Esophagus muscularis mucosa (tissue), 4 donors: ENCODE data around the gene CNGA1. TPM values are rescaled to one million over a fixed set of nuclear protein-coding genes. Genes with fewer than 3 reads are reported as not detected.

Experiments
- DNase-seq: peaks from one replicate; pipeline ENCODE4 v3.0.0-alpha.2; 2017; ENCODE audit errors: extremely low spot score
- H3K27ac ChIP-seq, 4 donors: fragments of 200-600 bp; sonication (generic); replicated peaks in 1 of 4; 1 replicate in 3 of 4; 2 replicates in 1 of 4; pipeline ENCODE4 v1.5.1; 2016 to 2019; ENCODE audit warnings: mild to moderate bottlenecking in 1 of 4
- H3K27me3 ChIP-seq, 4 donors: fragments of 200-600 bp; sonication (generic); one replicate each; pipeline versions ENCODE4 v1.5.1 to v1.6.0; 2016 to 2019
- H3K36me3 ChIP-seq, 4 donors: fragments of 200-600 bp; sonication (generic); one replicate each; pipeline ENCODE4 v1.5.1; 2016 to 2019
- H3K4me1 ChIP-seq, 4 donors: fragments of 200-600 bp; sonication (generic); one replicate each; pipeline ENCODE4 v1.5.1; 2016 to 2019
- H3K4me3 ChIP-seq, 4 donors: fragments of 200-600 bp; sonication (generic); 1 replicate in 2 of 4; 2 replicates in 2 of 4; pipeline ENCODE4 v1.5.1; 2016 to 2019; ENCODE audit warnings: mild to moderate bottlenecking in 4 of 4, moderate library complexity in 1 of 4
- H3K9me3 ChIP-seq, 4 donors: fragments of 200-600 bp; sonication (generic); 1 replicate in 3 of 4; 2 replicates in 1 of 4; pipeline ENCODE4 v1.5.1; 2016 to 2019
- EP300 ChIP-seq: sonication (generic); formaldehyde crosslinking; IDR thresholded peaks from one replicate; pipeline ENCODE4 v1.6.1; 2017; ENCODE audit warnings: antibody characterized with exemption
- POLR2A ChIP-seq: fragments of 450-650 bp; IDR thresholded peaks from one replicate; pipeline ENCODE4 v1.6.1; 2017; ENCODE audit warnings: antibody characterized with exemption, moderate library complexity, mild to moderate bottlenecking, low read depth
- POLR2AphosphoS5 ChIP-seq, 2 donors: sonication (generic); formaldehyde crosslinking; IDR thresholded peaks; one replicate each; pipeline ENCODE4 v1.6.1; 2017; ENCODE audit warnings: antibody characterized with exemption in 2 of 2
- WGBS: methylation state at CpG from one replicate; pipeline ENCODE4 v1.1.5; 2018; 5-methylcytosine and 5-hydroxymethylcytosine counted together
- intact Hi-C: fragments of 100-400 bp; cut with DNase I; formaldehyde crosslinking; loops from one replicate; pipeline ENCODE4 v1.15.1; 2023
- total RNA-seq, 4 donors: library from RNA; depleted of rRNA; stranded (reverse); fragments of >200 nt; gene quantifications; one replicate each; pipeline versions ENCODE4 v1.1.0 to v1.2.1, GENCODE V29; 2016
- TF ChIP-seq, protein P1 (sequence below), 3 experiments: fragments of 200-600 bp in 2 of 3; fragments of 450-650 bp in 1 of 3; sonication (generic) in 2 of 3; IDR thresholded peaks; one replicate each; pipeline ENCODE4 v1.5.1; 2017 to 2019; ENCODE audit warnings: antibody characterized with exemption in 3 of 3, mild to moderate bottlenecking in 2 of 3, moderate library complexity in 1 of 3

Gene CNGA1
- total RNA-seq, 4 donors from 2014 or later, result 0.33 to 4.0 TPM; not detected in 2

DNA sequence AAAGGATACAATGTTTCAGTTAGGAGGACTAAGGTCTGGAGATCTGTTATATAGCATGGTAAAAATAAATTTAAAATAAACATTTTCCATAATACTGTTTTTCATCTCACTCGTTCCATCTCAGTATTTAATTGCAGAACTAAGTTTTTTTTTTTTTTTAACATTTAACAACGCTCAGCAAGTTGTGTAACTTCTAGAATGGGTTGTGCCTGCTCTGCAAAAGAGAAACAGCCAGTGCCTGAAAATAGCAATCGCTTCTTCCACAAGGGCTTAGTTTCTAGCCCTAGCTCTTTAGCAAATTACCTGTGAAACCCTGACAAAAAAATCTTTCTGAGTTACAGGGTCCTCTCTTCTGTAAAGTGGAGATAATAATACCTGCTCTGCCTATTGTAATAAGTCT is 41.9 kb downstream of the CNGA1 start:
- TF ChIP-seq POLR2A, result no peak
- TF ChIP-seq EP300, result no peak
- 63% methylated on average over 3 of the region's 3 CpGs for WGBS

GRCh38 chr4:47972721-47973120 is 43.8 kb downstream of the CNGA1 start:
- 95% methylated on average over 1 of the region's 1 CpG for WGBS
- no peaks in the 10 kb centered on the region for H3K9me3 ChIP-seq
- TF ChIP-seq, protein P1, sequence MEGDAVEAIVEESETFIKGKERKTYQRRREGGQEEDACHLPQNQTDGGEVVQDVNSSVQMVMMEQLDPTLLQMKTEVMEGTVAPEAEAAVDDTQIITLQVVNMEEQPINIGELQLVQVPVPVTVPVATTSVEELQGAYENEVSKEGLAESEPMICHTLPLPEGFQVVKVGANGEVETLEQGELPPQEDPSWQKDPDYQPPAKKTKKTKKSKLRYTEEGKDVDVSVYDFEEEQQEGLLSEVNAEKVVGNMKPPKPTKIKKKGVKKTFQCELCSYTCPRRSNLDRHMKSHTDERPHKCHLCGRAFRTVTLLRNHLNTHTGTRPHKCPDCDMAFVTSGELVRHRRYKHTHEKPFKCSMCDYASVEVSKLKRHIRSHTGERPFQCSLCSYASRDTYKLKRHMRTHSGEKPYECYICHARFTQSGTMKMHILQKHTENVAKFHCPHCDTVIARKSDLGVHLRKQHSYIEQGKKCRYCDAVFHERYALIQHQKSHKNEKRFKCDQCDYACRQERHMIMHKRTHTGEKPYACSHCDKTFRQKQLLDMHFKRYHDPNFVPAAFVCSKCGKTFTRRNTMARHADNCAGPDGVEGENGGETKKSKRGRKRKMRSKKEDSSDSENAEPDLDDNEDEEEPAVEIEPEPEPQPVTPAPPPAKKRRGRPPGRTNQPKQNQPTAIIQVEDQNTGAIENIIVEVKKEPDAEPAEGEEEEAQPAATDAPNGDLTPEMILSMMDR (IDR thresholded peaks at IDR 0.05), result no peak
- TF ChIP-seq POLR2AphosphoS5 (IDR thresholded peaks at IDR 0.05) (no peak), EP300 (no peak), POLR2A (no peak)
- DNase-seq, result no peak
- H3K36me3 ChIP-seq, result no peaks in the 10 kb centered on the region
- H3K4me3 ChIP-seq, result no peak overlapping the region
- H3K27ac ChIP-seq, result no peak overlapping the region
- H3K27me3 ChIP-seq, result no peaks in the 10 kb centered on the region
- no peaks in the 10 kb centered on the region for H3K4me1 ChIP-seq
- intact Hi-C loops, result no loop called here

More for the DNA sequence above, 41.9 kb downstream of the CNGA1 start:
- H3K27ac ChIP-seq, result no peak overlapping the region
- no peak for DNase-seq
- H3K36me3 ChIP-seq, result no peaks in the 10 kb centered on the region
- H3K9me3 ChIP-seq, result no peaks in the 10 kb centered on the region
- H3K4me3 ChIP-seq, result no peak overlapping the region
- intact Hi-C loops, result no loop called here
- H3K27me3 ChIP-seq, result no peaks in the 10 kb centered on the region
- no peaks in the 10 kb centered on the region for H3K4me1 ChIP-seq

DNA sequence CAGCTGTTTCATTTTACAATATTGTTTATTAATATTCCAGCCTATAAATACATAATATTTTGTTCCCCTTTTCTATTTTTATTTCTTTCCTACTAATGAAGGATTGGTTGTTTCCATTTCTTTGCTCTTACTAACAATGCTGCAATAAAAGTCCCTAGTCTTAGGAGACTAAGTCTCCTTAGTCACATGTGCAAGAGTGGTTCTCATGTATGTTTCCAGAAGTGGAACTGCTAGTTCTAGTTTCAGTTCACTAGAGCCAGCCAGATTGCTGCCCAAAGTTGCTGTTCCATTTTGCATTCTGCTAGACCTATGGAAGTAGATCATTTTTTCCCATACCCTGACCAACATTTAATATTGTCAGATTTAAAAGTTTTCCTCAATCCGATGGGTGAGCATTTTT is 44.3 kb downstream of the CNGA1 start:
- intact Hi-C loops, result no loop called here
- Histone ChIP-seq H3K4me1 (no peaks in the 10 kb centered on the region), H3K36me3 (no peaks in the 10 kb centered on the region), H3K9me3 (no peaks in the 10 kb centered on the region), H3K27ac (no peak overlapping the region), H3K4me3 (no peak overlapping the region), H3K27me3 (no peaks in the 10 kb centered on the region)
- no peak for DNase-seq
- 83% methylated on average over 1 of the region's 1 CpG for WGBS
- no peak for TF ChIP-seq EP300
- no peak for TF ChIP-seq POLR2AphosphoS5 (IDR thresholded peaks at IDR 0.05)
- TF ChIP-seq POLR2A, result no peak
- TF ChIP-seq, protein P1 (IDR thresholded peaks at IDR 0.05), result no peak

DNA sequence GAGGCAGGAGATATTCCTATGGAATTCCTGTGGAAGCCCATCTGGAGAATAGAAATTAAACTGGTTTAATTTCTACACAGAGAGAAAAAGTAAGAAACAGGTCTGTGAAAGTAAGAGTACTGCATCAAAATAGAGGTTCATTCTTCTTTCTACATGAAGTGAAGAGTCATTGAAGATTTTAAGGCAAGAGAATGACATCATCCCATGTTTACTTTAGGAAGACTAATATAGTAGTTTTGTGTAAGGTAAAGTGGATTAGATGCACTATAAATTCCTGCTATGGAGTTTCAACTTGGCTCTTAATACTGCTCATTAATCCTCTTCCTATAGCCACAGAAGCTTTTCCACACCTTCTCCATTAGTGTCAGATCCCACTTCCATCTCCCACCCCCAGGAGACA is 47.6 kb downstream of the CNGA1 start:
- intact Hi-C loops, result no loop called here
- Histone ChIP-seq H3K9me3 (no peaks in the 10 kb centered on the region), H3K4me3 (no peak overlapping the region), H3K4me1 (no peaks in the 10 kb centered on the region), H3K36me3 (no peaks in the 10 kb centered on the region), H3K27ac (no peak overlapping the region), H3K27me3 (no peaks in the 10 kb centered on the region)
- no peak for DNase-seq
- TF ChIP-seq POLR2A, result no peak
- TF ChIP-seq, protein P1 (IDR thresholded peaks at IDR 0.05), result no peak

GRCh38 chr4:47954677-47955076 is 61.8 kb downstream of the CNGA1 start:
- WGBS, result 83% methylated on average over 6 of the region's 6 CpGs
- no peaks in the 10 kb centered on the region for H3K4me1 ChIP-seq
- H3K4me3 ChIP-seq, result no peak overlapping the region
- TF ChIP-seq POLR2AphosphoS5 (IDR thresholded peaks at IDR 0.05), result no peak
- no peak for TF ChIP-seq EP300
- TF ChIP-seq, protein P1 (IDR thresholded peaks at IDR 0.05), result no peak
- no peak for TF ChIP-seq POLR2A
- no peak overlapping the region for H3K27ac ChIP-seq
- no peaks in the 10 kb centered on the region for H3K27me3 ChIP-seq
- DNase-seq, result no peak
- H3K36me3 ChIP-seq, result no peaks in the 10 kb centered on the region
- no peaks in the 10 kb centered on the region for H3K9me3 ChIP-seq
- intact Hi-C loops, result no loop called here
